Adrenal gland (tissue), 5 donors: ENCODE results near the gene PKP3.

ENCODE experiments used
- POLR2A ChIP-seq, 2 donors: fragments of 450-650 bp; IDR thresholded peaks; one replicate each; pipeline ENCODE4 v1.6.1; 2017; ENCODE audit warnings: antibody characterized with exemption in 2 of 2, mild to moderate bottlenecking in 2 of 2, moderate library complexity in 1 of 2
- TF ChIP-seq, protein P1 (sequence below), 6 experiments: fragments of 450-650 bp in 4 of 6; fragments of 200-600 bp in 2 of 6; sonication (generic) in 1 of 6; IDR thresholded peaks; 1 replicate in 5 of 6; 2 replicates in 1 of 6; pipeline versions ENCODE4 v1.5.1 to v1.8.0; 2016 to 2021; ENCODE audit warnings: antibody characterized with exemption in 6 of 6, mild to moderate bottlenecking in 2 of 6, moderate library complexity in 1 of 6
- donor health status: DM: no; HTN: no; CAD: no.

GRCh38 chr11:392102-392777 lies 1.8 kb upstream of the PKP3 start:
- TF ChIP-seq, protein P1, sequence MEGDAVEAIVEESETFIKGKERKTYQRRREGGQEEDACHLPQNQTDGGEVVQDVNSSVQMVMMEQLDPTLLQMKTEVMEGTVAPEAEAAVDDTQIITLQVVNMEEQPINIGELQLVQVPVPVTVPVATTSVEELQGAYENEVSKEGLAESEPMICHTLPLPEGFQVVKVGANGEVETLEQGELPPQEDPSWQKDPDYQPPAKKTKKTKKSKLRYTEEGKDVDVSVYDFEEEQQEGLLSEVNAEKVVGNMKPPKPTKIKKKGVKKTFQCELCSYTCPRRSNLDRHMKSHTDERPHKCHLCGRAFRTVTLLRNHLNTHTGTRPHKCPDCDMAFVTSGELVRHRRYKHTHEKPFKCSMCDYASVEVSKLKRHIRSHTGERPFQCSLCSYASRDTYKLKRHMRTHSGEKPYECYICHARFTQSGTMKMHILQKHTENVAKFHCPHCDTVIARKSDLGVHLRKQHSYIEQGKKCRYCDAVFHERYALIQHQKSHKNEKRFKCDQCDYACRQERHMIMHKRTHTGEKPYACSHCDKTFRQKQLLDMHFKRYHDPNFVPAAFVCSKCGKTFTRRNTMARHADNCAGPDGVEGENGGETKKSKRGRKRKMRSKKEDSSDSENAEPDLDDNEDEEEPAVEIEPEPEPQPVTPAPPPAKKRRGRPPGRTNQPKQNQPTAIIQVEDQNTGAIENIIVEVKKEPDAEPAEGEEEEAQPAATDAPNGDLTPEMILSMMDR (IDR thresholded peaks at IDR 0.05): no peak
- no peak for TF ChIP-seq POLR2A (IDR thresholded peaks at IDR 0.05)
